ENCODE measurements around the gene ARID1B.

ARID1B gene

GRCh38 chr6:156883497-156884252, 106.5 kb downstream of the ARID1B start:
- no peak for DNase-seq

- DNase-seq: no peak
Measured at GRCh38 chr6:156884306-156884705, 107.1 kb downstream of the ARID1B start.

- DNase-seq: no peak
Measured at GRCh38 chr6:156885562-156885961, 108.4 kb downstream of the ARID1B start.

DNA sequence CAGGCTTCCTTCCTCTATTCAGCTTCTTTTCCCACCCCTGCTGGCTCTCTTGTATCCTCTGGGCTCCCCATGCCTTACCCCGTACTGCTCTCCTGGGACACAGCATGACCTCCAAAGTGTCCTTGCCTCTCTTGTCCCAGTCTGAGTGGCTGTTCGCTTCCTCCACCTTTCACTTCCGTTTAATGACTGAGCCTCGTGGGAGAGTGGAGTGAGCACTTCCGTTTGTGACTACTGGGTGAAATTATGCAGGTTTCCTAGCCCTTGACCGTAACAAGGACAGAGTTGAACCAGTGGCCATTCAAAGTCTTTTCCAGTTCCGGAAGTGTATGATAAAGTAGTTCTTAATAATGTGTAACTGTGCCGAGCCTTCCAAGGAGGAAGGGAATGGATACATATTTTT, 109.2 kb downstream of the ARID1B start:
- no peak for DNase-seq

- DNase-seq: no peak
Measured at GRCh38 chr6:156887623-156888269, 110.6 kb downstream of the ARID1B start.

DNA sequence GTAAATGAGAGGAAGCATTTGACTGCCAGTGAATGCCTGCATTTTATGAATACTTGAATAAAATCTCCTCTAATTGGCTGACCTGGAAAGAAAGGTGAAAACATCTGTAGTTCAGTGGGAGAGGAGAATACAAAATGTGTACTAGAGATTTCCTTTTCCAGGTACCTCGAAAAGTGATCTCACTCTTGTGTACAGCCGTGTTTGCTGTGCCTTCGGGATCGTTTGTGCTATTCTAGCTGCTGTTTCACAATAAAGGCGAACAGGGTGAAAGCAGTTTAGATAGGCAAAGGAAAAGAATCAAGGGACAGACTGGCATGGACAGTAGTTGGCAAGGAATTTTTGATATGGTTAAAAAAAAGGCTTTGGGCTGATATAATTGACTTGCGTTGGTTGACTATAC, 112.3 kb downstream of the ARID1B start:
- DNase-seq: no peak

DNA sequence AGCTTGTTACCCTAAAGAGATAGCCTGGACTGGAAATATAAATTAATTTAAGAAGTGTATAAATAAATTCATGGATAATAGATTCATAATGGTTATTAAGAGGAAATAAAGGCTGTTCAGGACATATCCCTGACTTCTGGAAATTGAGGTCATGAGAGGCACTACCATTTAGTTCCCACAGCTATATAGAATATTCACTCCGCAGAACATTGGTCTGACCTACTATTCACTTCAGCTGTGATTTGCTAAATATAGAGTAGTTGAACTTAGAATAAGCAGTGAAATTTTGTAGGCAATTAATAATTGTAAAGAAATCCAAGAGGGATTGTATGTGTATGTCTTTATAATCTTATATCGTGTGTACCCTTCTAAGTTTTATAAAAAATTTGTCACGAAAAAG, 112.8 kb downstream of the ARID1B start:
- no peak for DNase-seq

DNA sequence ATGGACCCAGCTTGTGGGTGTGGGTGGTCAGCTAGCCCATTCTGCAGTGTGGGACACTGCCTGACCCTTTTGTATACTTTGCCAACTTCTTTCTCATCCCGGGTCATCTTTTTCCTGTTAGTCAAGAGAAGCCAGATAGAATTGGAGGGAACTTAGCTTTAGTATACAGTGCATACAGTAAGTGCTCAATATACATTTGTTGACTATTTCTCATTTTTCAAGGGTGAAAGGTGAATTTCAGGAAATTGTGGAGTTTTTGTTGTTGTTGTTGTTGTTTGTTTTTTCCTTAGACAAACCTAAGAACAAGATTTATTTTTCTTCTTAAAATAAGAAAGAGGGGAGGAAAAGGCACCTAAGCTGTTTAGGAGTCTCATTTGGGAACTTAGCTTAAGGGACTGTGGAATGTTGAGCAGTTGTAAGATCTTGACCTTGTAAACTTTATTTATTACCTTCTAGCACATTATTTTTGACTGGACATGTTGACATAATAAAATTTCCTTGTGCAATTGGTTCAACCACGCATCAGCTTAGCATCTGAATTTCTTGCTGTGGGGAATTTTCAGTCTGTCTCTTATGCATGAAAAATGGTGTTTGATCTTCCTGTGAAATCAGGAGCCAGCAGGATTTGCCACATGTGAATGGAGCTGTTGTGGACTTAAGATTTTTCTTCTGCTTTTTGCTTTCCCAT, 113.6 kb downstream of the ARID1B start:
- no peak for DNase-seq

- no peak for DNase-seq
Measured at GRCh38 chr6:156897907-156898531, 120.8 kb downstream of the ARID1B start.

DNA sequence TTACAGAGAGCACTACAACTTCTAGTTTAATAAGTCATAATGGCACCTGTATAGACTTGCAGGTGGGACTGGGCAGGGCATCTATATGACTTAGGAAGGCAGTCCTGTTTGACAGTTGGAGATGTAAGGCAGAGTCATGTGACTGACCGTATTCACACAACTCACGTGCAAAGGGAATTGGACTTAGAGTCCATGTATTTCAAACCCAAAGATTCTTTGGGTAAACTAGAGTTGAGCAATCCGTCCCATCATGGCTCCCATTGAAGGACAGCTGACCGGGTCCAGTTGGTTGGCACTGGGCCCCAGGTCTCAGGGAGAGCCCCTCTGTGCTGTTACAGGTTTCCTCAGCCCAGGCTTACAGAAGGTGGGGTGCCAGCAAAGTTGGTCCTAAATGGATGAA, 121.9 kb downstream of the ARID1B start:
- no peak for DNase-seq

- DNase-seq: no peak
Measured at GRCh38 chr6:156899532-156900135, 122.5 kb downstream of the ARID1B start.

DNA sequence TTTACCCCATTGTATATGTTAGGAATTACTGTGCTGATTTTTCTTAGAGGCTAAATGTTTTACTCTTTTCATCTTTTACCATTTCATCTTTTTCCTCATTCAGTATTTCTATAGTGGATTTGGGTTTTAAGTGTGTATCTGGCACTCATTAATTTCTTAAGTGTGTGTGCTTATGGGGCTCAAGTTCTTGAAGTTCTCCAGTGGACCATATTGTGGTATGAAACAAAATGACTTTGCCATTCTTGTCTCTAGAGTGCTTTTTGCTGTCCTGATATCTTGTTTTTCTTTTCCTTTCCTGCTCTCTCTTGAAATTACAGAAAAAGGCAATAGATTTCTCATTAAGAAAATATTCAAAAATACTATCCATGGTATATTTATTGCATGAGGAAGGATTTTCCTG, 123.1 kb downstream of the ARID1B start:
- no peak for DNase-seq

- DNase-seq: no peak
Measured at GRCh38 chr6:156901309-156902019, 124.3 kb downstream of the ARID1B start.

DNA sequence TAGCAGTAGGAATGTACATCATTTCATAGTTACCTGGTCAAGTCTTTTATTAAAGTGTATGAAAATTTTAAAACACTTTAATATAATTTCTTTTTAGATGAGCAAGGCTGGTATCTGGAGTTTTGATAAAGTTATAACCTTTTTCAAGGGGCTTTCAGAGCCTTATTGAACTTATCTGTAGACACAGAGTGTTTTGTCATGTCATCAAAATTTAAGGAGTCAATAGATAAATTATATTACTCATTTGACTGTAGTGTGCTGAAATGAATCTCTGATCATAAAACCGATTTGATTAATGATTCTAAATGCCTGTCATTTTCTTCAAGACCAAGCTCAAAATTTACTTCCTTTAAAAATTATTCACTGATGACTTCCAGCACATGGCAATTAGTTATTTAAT, 125.6 kb downstream of the ARID1B start:
- no peak for DNase-seq

DNA sequence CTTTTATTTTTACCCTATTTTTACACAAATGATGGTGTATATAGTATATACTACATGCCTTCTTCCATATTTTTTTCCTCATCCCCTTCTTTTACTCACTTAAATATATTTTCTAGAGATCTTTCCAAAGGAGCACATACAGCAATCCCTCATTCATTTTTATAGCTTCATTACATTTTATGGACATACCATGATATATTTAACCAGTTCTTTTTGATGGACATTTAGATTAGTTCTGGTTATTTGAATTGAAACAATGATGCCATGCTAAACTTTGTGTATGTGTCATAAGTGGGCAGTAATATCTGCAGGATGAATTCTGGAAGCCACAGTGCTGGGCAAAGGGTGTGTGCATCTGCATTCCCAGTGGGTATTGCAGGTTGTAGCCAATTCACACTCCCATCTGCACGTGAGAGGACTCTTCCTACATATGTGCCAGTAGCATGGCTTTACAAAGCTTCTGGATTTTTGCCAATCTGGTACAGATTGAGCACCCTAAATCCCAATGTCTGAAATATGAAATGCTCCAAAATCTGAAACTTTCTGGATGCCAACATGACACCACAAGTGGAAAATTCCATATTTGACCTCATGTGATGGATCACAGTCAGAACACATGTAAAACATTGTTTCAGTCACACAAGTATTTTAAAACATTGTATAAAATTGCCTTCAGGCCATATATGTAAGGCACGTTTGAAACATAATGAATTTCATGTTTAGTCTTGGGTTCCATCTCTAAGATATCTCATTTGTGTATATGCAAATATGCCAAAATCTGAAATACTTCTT, 127.2 kb downstream of the ARID1B start:
- DNase-seq: no peak

- no peak for DNase-seq
Measured at GRCh38 chr6:156905801-156906200, 128.6 kb downstream of the ARID1B start.

DNA sequence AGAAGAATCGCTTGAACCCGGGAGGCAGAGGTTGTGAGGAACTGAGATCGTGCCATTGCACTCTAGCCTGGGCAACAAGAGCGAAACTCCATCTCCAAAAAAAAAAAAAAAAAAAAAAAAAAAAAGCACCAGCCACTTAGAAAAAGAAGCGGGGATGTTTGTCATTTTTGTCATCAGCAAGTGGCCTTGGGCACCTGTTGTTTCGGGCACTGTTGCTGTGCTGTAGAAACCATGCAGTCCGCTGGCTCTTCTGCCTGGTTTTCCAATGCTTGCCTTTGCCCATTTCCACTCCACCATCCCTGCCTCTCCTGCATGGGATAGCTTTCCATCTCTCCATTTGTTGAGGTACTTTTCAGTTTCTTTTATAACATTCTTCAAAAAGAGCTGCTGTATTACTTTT, 129.3 kb downstream of the ARID1B start:
- DNase-seq: no peak

DNA sequence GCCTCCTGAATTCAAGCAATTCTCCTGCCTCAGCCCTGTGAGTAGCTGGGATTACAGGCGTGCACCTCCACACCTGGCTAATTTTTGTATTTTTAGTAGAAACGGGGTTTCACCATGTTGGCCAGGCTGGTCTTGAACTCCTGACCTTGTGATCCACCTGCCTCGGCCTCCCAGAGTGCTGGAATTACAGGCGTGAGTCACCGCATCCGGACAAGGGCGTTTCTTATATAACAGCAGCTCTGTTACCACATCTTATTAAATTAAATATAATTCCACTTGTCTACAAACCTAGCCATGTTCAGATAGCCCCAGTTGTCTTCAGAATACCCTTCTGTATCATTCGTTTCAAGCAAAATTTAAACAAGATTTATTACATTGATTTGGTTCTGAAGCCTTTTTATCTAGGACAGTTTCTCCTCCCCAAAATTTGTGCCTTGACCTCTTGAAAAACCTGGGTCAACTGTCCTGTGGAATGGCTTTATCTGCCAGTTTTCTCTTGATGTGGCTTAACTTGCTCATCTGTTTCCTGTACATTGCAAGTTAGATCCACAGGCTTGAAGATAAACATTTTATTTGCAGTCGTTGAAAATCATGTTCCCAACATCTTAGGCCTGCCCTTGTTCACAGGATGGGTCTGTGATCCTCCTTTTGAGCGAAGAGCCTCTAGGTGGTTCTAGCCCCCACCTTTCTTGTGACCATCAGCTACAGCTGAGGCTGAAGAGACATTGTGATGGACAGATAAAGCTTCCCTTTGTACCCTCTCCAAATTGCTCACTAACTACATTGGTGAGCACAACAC, 132.2 kb downstream of the ARID1B start:
- DNase-seq: no peak

GRCh38 chr6:156910011-156910334, 132.8 kb downstream of the ARID1B start:
- DNase-seq: no peak

DNA sequence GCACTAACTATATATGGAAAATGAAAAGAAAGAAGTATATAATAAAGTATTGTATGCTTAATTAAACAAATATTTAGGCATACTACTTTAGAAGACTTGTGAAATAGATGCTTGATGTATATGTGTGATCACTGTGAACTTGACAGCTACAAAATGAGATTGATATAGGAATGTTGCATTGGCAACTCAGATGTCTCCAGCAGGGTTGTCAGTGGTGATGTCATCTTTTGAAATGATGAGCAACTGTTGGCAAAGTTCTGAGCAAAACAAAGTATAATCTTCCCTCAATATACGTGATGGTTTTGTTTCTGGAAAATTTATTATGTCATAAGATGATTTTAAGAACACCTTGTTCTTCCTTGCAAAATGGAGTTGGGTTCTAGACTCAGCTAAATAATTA, 133.8 kb downstream of the ARID1B start:
- DNase-seq: no peak

GRCh38 chr6:156911581-156911980, 134.4 kb downstream of the ARID1B start:
- DNase-seq: no peak

Data from CD4-positive, alpha-beta T cell treated with Interleukin-21 for 1 hour (primary cell).